HG02571 (cell line): ENCODE data around the gene ZAP70.

Experiments
- ATAC-seq: cut with Tn5 transposase; IDR thresholded peaks from one replicate; pipeline ENCODE4 v1.9.1; 2021; ENCODE audit warnings: mild to moderate bottlenecking, moderate library complexity; ENCODE audit not compliant: unreplicated experiment

Gene ZAP70

GRCh38 chr2:97747716-97748115 is 34.3 kb downstream of the ZAP70 start:
- no peak for ATAC-seq

GRCh38 chr2:97749581-97749980 is 36.2 kb downstream of the ZAP70 start:
- no peak for ATAC-seq

- no peak for ATAC-seq
Measured at GRCh38 chr2:97750017-97750416, 36.6 kb downstream of the ZAP70 start.

- ATAC-seq, result no peak
Measured at GRCh38 chr2:97751752-97752151, 38.4 kb downstream of the ZAP70 start.

- no peak for ATAC-seq
Measured at GRCh38 chr2:97752342-97753334, 39.3 kb downstream of the ZAP70 start.

- no peak for ATAC-seq
Measured at GRCh38 chr2:97754690-97755346, 41.4 kb downstream of the ZAP70 start.

GRCh38 chr2:97755491-97755890 is 42.1 kb downstream of the ZAP70 start:
- ATAC-seq, result no peak

- no peak for ATAC-seq
Measured at GRCh38 chr2:97757062-97757461, 43.7 kb downstream of the ZAP70 start.

- ATAC-seq, result no peak
Measured at GRCh38 chr2:97758131-97758705, 44.8 kb downstream of the ZAP70 start.

- no peak for ATAC-seq
Measured at GRCh38 chr2:97759727-97760407, 46.5 kb downstream of the ZAP70 start.

- no peak for ATAC-seq
Measured at GRCh38 chr2:97760480-97761049, 47.2 kb downstream of the ZAP70 start.

- ATAC-seq, result no peak
Measured at GRCh38 chr2:97761192-97761591, 47.8 kb downstream of the ZAP70 start.

GRCh38 chr2:97763176-97763845 is 49.9 kb downstream of the ZAP70 start:
- no peak for ATAC-seq

- no peak for ATAC-seq
Measured at GRCh38 chr2:97764559-97765263, 51.3 kb downstream of the ZAP70 start.

GRCh38 chr2:97765933-97766332 is 52.6 kb downstream of the ZAP70 start:
- ATAC-seq, result no peak

- no peak for ATAC-seq
Measured at GRCh38 chr2:97766567-97766966, 53.2 kb downstream of the ZAP70 start.

GRCh38 chr2:97769308-97769707 is 55.9 kb downstream of the ZAP70 start:
- ATAC-seq, result no peak

- no peak for ATAC-seq
Measured at GRCh38 chr2:97769711-97770110, 56.3 kb downstream of the ZAP70 start.

- ATAC-seq, result no peak
Measured at GRCh38 chr2:97770445-97770844, 57.1 kb downstream of the ZAP70 start.

- no peak for ATAC-seq
Measured at GRCh38 chr2:97774425-97774824, 61.0 kb downstream of the ZAP70 start.
